HepG2 (cell line): ENCODE measurements around the gene TNIP1. TPM values are rescaled to one million over a fixed set of nuclear protein-coding genes. Genes with fewer than 3 reads are reported as not detected.

Source experiments
- ATAC-seq: fragments of 200-7000 bp; cut with Tn5 transposase; 3 replicates; pipeline ENCODE4 v1.9.1; 2020; ENCODE audit warnings: mild to moderate bottlenecking, moderate library complexity
- BruUV-seq: library from RNA; stranded (reverse); fragments of 400-500 nt; replicated peaks from 2 replicates; lab custom pipeline; 2021; lab: Mats Ljungman, UMichigan
- CTCF ChIA-PET: fragments of 300-600 bp; formaldehyde crosslinking; extraction: SDS; loops from one replicate; lab custom pipeline; 2021; ENCODE audit warnings: low total read pairs, inconsistent platforms, low intra/inter-chr PET ratio; lab: Yijun Ruan, JAX
- POLR2A ChIA-PET: fragments of 350-600 bp; sonication (Branson Sonifier 250); formaldehyde crosslinking; loops from one replicate; lab custom pipeline; 2020; ENCODE audit warnings: antibody characterized with exemption, inconsistent platforms; lab: Yijun Ruan, JAX
- DNase-seq: peaks from one replicate; pipeline ENCODE4 v3.0.0-alpha.2; 2015; ENCODE audit warnings: low spot score
- FAIRE-seq: peaks from 3 replicates; lab custom pipeline; 2011; peaks lifted over from hg19 to GRCh38; lab: Jason Lieb, UNC
- H2AFZ ChIP-seq: one replicate; pipeline ENCODE4 v1.6.1; 2011; ENCODE audit warnings: low read length, inconsistent platforms
- H3K27ac ChIP-seq: fragments of 300-600 bp; 3 replicates; pipeline ENCODE4 v1.8.0; 2011; ENCODE audit warnings: mixed run types, mild to moderate bottlenecking, mixed read lengths, low read length, inconsistent platforms; ENCODE audit not compliant: insufficient read depth; ENCODE audit errors: extremely low read length
- H3K27me3 ChIP-seq, 2 experiments: fragments of 200-600 bp in 1 of 2; 2 replicates in 1 of 2; 3 replicates in 1 of 2; pipeline versions ENCODE4 v1.6.0 to v1.8.0; 2011; ENCODE audit warnings: low read length in 2 of 2, mild to moderate bottlenecking in 2 of 2, moderate library complexity in 2 of 2, inconsistent platforms in 1 of 2; ENCODE audit not compliant: insufficient read depth in 2 of 2, control insufficient read depth in 1 of 2
- H3K36me3 ChIP-seq, 2 experiments: fragments of 200-600 bp in 1 of 2; replicated peaks in 1 of 2; 2 replicates in 1 of 2; 3 replicates in 1 of 2; pipeline versions ENCODE4 v1.5.1 to v1.8.0; 2011; ENCODE audit warnings: low read length in 2 of 2, inconsistent platforms in 1 of 2; ENCODE audit not compliant: insufficient read depth in 2 of 2, control insufficient read depth in 1 of 2
- H3K4me1 ChIP-seq: 2 replicates; pipeline ENCODE4 v1.5.1; 2012; ENCODE audit warnings: low read length, inconsistent platforms; ENCODE audit not compliant: insufficient read depth
- H3K4me2 ChIP-seq: 2 replicates; pipeline ENCODE4 v1.6.0; 2011; ENCODE audit warnings: low read depth, low read length, inconsistent platforms
- H3K4me3 ChIP-seq, 3 experiments: fragments of 200-600 bp in 1 of 3; sonication (generic), shearing (Covaris generic) in 1 of 3; replicated peaks in 1 of 3; 2 replicates each; pipeline ENCODE4 v1.5.1; 2011 to 2016; ENCODE audit warnings: low read length in 3 of 3, inconsistent platforms in 2 of 3, low read depth in 2 of 3, mild to moderate bottlenecking in 2 of 3, control low read depth in 1 of 3, mixed read lengths in 1 of 3; ENCODE audit not compliant: insufficient read depth in 1 of 3
- H3K79me2 ChIP-seq: one replicate; pipeline ENCODE4 v1.6.1; 2011; ENCODE audit warnings: low read length, inconsistent platforms; ENCODE audit not compliant: insufficient read depth
- H3K9ac ChIP-seq: 2 replicates; pipeline ENCODE4 v1.6.0; 2011; ENCODE audit warnings: mild to moderate bottlenecking, low read depth, low read length, inconsistent platforms; ENCODE audit not compliant: insufficient read depth
- H3K9me3 ChIP-seq: 2 replicates; pipeline ENCODE4 v1.5.1; 2012; ENCODE audit warnings: mild to moderate bottlenecking, low read length
- H4K20me1 ChIP-seq: 2 replicates; pipeline ENCODE4 v1.6.0; 2011; ENCODE audit warnings: inconsistent platforms, mild to moderate bottlenecking, low read length, moderate library complexity; ENCODE audit not compliant: insufficient read depth
- DNMT1 ChIP-seq: sonication (generic); formaldehyde crosslinking; IDR thresholded peaks from 2 replicates; pipeline ENCODE4 v1.5.1; 2020; ENCODE audit warnings: mild to moderate bottlenecking, missing genetic modification reagents
- GATA4 ChIP-seq: sonication (generic); IDR thresholded peaks from 2 replicates; pipeline ENCODE4 v1.6.1; 2016; ENCODE audit warnings: antibody characterized with exemption, low read depth, borderline replicate concordance
- MLXIP ChIP-seq: sonication (generic); formaldehyde crosslinking; IDR thresholded peaks from 2 replicates; pipeline ENCODE4 v1.9.0; 2021; ENCODE audit warnings: missing genetic modification reagents, borderline replicate concordance
- NR2F6 ChIP-seq, 2 experiments: IDR thresholded peaks; 2 replicates each; pipeline ENCODE4 v1.6.1; 2016; ENCODE audit warnings: antibody characterized with exemption in 1 of 2, mild to moderate bottlenecking in 1 of 2
- RARA ChIP-seq: IDR thresholded peaks from 2 replicates; pipeline ENCODE4 v1.6.1; 2016; ENCODE audit warnings: missing genetic modification reagents, missing compliant biosample characterization
- ZFYVE20 ChIP-seq: sonication (generic); formaldehyde crosslinking; IDR thresholded peaks from 2 replicates; pipeline ENCODE4 v1.8.0; 2023; ENCODE audit warnings: low read depth, mild to moderate bottlenecking, moderate library complexity, missing genetic modification reagents, borderline replicate concordance
- ZNF333 ChIP-seq: sonication (generic); formaldehyde crosslinking; IDR thresholded peaks from 2 replicates; pipeline ENCODE4 v1.4.0; 2020; ENCODE audit warnings: mild to moderate bottlenecking, missing genetic modification reagents, borderline replicate concordance
- ZNF484 ChIP-seq: sonication (generic); formaldehyde crosslinking; IDR thresholded peaks from 2 replicates; pipeline ENCODE4 v1.5.1; 2020; ENCODE audit warnings: mild to moderate bottlenecking, low read depth, missing genetic modification reagents, borderline replicate concordance
- ZNF652 ChIP-seq: IDR thresholded peaks from 2 replicates; pipeline ENCODE4 v1.6.1; 2016; ENCODE audit warnings: low read depth, borderline replicate concordance
- ZNF772 ChIP-seq: sonication (generic); formaldehyde crosslinking; IDR thresholded peaks from 2 replicates; pipeline ENCODE4 v1.5.0; 2020; ENCODE audit warnings: mild to moderate bottlenecking, missing genetic modification reagents
- WGBS: methylation state at CpG from one replicate; pipeline ENCODE4 v1.1.6; 2017; ENCODE audit warnings: low lambda C conversion rate; 5-methylcytosine and 5-hydroxymethylcytosine counted together
- in situ Hi-C: cut with HindIII; loops from 2 replicates; pipeline ENCODE4 v1.10.0; 2017; ENCODE audit warnings: low pct_unique_long_range_greater_than_20kb; ENCODE audit not compliant: extremely low pct_ligation_motif_present
- intact Hi-C: fragments of 100-400 bp; cut with micrococcal nuclease; formaldehyde crosslinking; loops from one replicate; pipeline ENCODE4 v1.10.0; 2022; ENCODE audit not compliant: unreplicated experiment
- polyA plus RNA-seq, 8 experiments: library from polyadenylated mRNA; depleted of rRNA in 3 of 8; stranded (reverse) in 7 of 8; unstranded in 1 of 8; fragments of >200 nt; fragmentation: Illumina TruSeq in 4 of 8; extraction: Trizol in 4 of 8; gene quantifications; 2 replicates each; pipeline versions ENCODE4 v1.2.1 to v1.2.3, GENCODE V29; 2011 to 2016; ENCODE audit warnings: low read depth in 4 of 8, missing spikeins in 1 of 8, mixed read lengths in 1 of 8; ENCODE audit not compliant: insufficient read depth in 1 of 8
- total RNA-seq, 5 experiments: library from RNA; depleted of rRNA; stranded (reverse); fragments of >200 nt; fragmentation: Illumina TruSeq; extraction: Trizol; gene quantifications; 2 replicates each; pipeline ENCODE4 v1.2.3, GENCODE V29; 2016; ENCODE audit warnings: low read depth in 1 of 5
- TF ChIP-seq, protein P1 (sequence below): sonication (generic); formaldehyde crosslinking; IDR thresholded peaks from 2 replicates; pipeline ENCODE4 v1.5.0; 2020; ENCODE audit warnings: missing genetic modification reagents, mild to moderate bottlenecking, borderline replicate concordance
- TF ChIP-seq, protein P2 (sequence below): sonication (generic); formaldehyde crosslinking; IDR thresholded peaks from 2 replicates; pipeline ENCODE4 v1.5.0; 2020; ENCODE audit warnings: missing genetic modification reagents
- TF ChIP-seq, protein P3 (sequence below): IDR thresholded peaks from 2 replicates; pipeline ENCODE4 v1.6.1; 2016
- TF ChIP-seq, protein P4 (sequence below): sonication (generic); formaldehyde crosslinking; IDR thresholded peaks from 2 replicates; pipeline ENCODE4 v1.5.0; 2020; ENCODE audit warnings: missing genetic modification reagents

TNIP1 gene
- total and polyA plus RNA-seq, 2 of the 13 experiments (the other 11 are each of a cell fraction or from before 2014, with no cell fraction given), result 26.2 to 45.9 TPM

DNA sequence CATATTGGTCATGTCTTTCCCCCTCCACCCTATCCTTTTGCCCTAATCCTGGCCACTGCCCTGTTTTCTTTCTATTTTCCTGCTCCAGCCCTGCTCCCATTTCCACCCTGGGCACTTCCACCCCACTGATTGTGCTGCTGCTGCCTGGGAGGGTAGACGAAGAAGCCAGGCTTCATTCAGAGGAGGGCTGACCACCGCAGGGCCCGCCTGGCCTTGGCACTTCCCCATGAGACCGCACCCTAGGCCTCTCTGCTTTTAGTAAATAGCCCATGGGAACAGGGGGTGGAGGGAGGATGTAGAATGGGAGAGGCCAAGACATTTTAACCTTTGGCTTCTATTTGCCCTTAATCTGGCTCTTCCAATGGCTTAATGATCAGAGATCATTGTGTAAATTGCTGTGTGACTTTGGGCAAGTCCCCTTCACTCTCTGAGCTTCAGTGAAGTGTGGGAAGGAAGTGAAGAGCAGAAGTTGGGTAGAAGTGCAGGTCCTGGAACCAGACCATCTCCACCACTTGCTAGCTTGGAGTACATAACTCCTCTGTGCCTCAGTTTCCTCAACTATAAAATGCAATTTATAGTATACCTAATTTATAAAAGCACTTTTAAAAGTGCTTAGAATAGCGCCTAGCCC is 74.0 kb downstream of the TNIP1 start (continued):
- TF ChIP-seq, protein P1, sequence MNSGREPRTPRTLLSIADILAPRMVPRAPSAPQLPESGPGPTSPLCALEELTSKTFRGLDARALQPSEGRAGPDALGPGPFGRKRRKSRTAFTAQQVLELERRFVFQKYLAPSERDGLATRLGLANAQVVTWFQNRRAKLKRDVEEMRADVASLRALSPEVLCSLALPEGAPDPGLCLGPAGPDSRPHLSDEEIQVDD (CRISPR knock-in tag), result no peak
- TF ChIP-seq, all 625 proteins: peak for 2

GRCh38 chr5:151005950-151006576 is 74.8 kb downstream of the TNIP1 start:
- 33% methylated on average over 6 of the region's 7 CpGs for WGBS
- Histone ChIP-seq H3K27me3 (no peaks in the 10 kb centered on the region), H3K9me3 (no peaks in the 10 kb centered on the region), H3K36me3 (no peaks in the 10 kb centered on the region), H2AFZ (no peak overlapping the region), H3K9ac (no peak overlapping the region; the same call in 1 of the 2 replicates), H4K20me1 (no peaks in the 10 kb centered on the region), H3K79me2 (no peaks in the 10 kb centered on the region), H3K4me2 (peak overlapping the region; percentile 70), H3K4me1 (peaks cover 82% of the 10 kb centered on the region), H3K27ac (peak overlapping the region; percentile 68), H3K4me3 (peak overlapping the region in 1 of 3 experiments; percentile 40; a peak in 3 of 6 replicates)
- DNase-seq (no peak), ATAC-seq (peak; percentile 9; the same call in 2 of the 3 replicates), FAIRE-seq (no peak)
- POLR2A ChIA-PET, result interaction anchor here (1.8 to 3.3 kb wide), 2 partner anchors 10 to 15 kb away, joined by 4 to 31 read pairs; partner anchors contain the start of gene GPX3
- intact Hi-C loops (loop anchor here (1.0 to 10.0 kb wide), 2 partner anchors 14 to 219 kb away; partner anchors contain the start of genes CCDC69 and GPX3), in situ Hi-C loops (loop anchor here (5.0 kb wide), 1 partner anchor 41 kb away; no protein-coding TSS in a partner anchor)
- CTCF ChIA-PET, result no interaction called here
- BruUV-seq, result no TSS peak
- TF ChIP-seq MLXIP (CRISPR knock-in tag) (no peak), DNMT1 (CRISPR knock-in tag) (no peak), RARA (CRISPR knock-in tag) (0 out of 2 replicates have a peak, but pooled peaks have one; percentile 12), ZNF333 (no peak), ZNF652 (CRISPR knock-in tag) (0 out of 2 replicates have a peak, but pooled peaks have one; percentile 23), ZNF772 (no peak), NR2F6 (IDR thresholded peaks at IDR 0.05) (peak; percentile 69), NR2F6 (CRISPR knock-in tag; IDR thresholded peaks at IDR 0.05) (peak; percentile 64), ZFYVE20 (CRISPR knock-in tag) (no peak), GATA4 (no peak), ZNF484 (CRISPR knock-in tag) (no peak)
- TF ChIP-seq, protein P2, sequence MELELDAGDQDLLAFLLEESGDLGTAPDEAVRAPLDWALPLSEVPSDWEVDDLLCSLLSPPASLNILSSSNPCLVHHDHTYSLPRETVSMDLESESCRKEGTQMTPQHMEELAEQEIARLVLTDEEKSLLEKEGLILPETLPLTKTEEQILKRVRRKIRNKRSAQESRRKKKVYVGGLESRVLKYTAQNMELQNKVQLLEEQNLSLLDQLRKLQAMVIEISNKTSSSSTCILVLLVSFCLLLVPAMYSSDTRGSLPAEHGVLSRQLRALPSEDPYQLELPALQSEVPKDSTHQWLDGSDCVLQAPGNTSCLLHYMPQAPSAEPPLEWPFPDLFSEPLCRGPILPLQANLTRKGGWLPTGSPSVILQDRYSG (CRISPR knock-in tag), result no peak
- TF ChIP-seq, protein P3, sequence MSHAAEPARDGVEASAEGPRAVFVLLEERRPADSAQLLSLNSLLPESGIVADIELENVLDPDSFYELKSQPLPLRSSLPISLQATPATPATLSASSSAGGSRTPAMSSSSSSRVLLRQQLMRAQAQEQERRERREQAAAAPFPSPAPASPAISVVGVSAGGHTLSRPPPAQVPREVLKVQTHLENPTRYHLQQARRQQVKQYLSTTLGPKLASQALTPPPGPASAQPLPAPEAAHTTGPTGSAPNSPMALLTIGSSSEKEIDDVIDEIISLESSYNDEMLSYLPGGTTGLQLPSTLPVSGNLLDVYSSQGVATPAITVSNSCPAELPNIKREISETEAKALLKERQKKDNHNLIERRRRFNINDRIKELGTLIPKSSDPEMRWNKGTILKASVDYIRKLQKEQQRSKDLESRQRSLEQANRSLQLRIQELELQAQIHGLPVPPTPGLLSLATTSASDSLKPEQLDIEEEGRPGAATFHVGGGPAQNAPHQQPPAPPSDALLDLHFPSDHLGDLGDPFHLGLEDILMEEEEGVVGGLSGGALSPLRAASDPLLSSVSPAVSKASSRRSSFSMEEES (CRISPR knock-in tag), result peak; percentile 76
- TF ChIP-seq, protein P4, sequence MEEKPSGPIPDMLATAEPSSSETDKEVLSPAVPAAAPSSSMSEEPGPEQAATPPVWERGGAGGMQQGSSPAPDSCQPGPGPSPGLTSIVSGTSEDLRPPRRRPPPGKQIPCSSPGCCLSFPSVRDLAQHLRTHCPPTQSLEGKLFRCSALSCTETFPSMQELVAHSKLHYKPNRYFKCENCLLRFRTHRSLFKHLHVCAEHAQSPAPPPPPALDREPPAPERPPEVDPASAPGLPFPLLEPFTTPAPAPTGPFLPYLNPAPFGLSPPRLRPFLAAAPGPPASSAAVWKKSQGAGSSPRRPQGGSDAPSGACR (CRISPR knock-in tag), result no peak
